ENCODE measurements around the gene FAM163B.
"Not testable (repeated sequence)": the region's sequence is repeated elsewhere in the genome, so short reads cannot be mapped to it uniquely, and the experiment has no call there.

Gene FAM163B

DNA sequence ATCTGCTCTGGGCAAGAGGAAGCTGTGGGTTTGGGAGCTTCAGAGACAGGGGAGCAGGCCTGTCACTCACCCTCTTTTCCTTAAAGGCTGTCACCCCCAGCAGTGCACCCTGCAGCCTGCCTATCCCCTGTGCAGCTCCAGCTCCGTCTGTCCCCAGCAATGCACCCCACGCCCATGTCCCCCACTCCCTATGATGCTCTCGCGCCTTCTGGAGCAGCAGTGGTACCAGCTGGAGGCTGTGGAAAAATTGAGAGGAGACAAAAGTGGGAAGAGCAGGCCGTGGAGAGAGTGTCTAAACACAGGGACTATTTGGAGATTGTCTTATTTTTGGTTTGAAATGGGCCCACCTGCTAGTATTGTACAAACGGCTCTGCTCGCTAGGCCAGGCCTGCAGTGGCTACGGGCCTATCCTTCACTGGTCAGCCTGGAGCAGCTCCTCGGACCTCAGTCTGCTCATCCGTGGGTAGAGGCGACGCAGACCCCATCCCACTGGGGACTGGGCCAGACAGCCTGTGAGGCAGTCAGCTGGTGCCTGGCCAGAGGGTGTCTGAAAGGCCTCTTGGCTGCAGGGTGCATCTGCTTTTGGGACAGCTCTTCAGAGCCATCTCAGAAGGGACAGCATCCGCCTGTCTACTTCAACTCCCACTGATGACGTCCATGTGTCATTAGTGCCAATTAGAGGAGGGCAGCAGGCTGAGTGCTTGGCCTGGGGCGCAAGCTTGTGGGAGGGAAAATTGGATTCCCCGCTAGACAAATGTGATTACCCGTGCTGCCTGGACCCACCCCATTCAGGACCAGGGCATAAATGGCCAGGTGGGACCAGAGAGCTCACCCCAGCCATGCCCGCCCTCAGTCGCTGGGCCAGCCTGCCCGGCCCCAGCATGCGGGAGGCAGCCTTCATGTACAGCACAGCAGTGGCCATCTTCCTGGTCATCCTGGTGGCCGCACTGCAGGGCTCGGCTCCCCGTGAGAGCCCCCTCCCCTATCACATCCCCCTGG is 26.6 kb upstream of the FAM163B start, which contains the start of gene DBH:
TSS of gene DBH (plus strand) at position 831 of the 999 bp plus-strand sequence. CDS start at position 840, 9 bp downstream.
- no peak for TF ChIP-seq JUND (IDR thresholded peaks at IDR 0.05; ENCODE audit: low read depth)
- no peak for DNase-seq (ENCODE audit: low read depth in 1 of 2, low spot score in 1 of 2)
- in situ Hi-C loops (cut with HindIII; ENCODE audit: low pct_unique_long_range_greater_than_20kb, low sequenced_read_pairs), result no loop called here

DNA sequence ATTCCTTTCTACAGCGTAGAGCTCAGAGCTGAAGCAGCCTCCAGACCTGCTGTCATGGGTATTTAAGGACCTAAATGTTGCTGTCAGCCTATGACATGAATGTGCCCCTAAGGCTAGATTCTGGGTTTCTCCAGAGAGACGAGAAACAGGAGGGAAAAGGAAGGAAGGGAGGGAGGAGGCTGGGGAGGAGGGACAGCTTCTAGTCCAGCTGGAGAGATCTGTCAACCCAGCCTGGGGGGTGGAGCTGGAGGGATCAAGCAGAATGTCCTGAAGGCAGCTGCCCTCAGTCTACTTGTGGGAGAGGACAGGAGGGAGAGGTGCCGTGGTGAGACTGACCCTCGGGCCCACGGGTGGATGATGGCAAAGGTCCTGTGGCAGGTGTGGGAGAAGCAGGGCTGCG is 25.9 kb upstream of the FAM163B start:
- in situ Hi-C loops (cut with HindIII; ENCODE audit: low pct_unique_long_range_greater_than_20kb, low sequenced_read_pairs), result no loop called here
- DNase-seq (ENCODE audit: low read depth in 1 of 2, low spot score in 1 of 2), result no peak
- no peak for TF ChIP-seq JUND (IDR thresholded peaks at IDR 0.05; ENCODE audit: low read depth)

DNA sequence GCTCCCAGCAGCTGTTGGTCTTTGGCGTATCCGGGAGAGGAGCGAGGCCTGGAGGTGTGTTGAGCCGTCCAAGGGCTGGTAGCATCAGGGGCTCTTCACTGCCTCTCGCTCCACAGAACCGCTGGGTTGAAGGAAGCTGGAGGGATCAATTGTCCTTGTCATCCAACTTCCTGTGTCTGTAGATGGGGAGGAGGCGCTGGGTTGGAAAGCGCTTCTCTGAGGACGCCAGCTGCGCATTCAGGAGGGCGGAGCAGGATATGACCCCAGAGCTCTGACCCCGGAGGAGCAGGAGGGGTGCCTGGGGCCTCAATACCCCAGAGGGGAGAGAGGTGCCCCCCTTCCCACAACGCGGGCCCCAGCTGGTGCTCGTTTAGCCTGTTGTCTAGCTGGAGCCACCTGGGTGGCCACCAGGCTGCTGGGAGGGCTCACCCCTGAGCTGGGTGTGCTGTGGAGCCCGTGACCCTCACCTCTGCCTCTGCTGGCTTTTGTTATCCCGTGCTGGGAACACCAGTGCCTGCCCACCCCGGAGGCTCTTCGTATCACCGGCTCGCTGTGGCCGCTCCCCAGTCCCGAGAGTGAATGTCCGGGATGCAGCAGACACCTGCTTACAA is 25.0 kb upstream of the FAM163B start:
- no peak for DNase-seq (ENCODE audit: low read depth in 1 of 2, low spot score in 1 of 2)
- TF ChIP-seq JUND (IDR thresholded peaks at IDR 0.05; ENCODE audit: low read depth), result no peak
- in situ Hi-C loops (cut with HindIII; ENCODE audit: low pct_unique_long_range_greater_than_20kb, low sequenced_read_pairs), result no loop called here

DNA sequence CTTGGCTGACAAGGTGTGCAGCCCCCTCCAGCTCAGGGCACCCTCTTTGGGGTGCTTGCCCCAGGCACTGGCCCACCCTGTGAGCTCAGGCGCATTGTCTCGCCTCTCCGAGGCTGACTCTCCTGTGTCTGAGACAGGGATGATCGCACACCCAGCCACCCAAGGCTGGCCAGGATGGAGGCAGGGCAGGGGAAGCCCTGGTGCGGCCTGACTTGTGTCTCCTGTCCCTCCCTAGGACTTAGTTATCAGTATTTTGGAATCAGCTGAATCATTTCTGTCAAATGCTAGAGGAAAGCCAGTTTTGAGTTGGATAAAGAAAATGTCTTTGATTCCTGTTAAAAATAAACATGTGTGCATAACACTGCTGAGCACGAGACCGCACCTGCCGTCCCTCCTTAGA is 24.5 kb upstream of the FAM163B start:
- TF ChIP-seq JUND (IDR thresholded peaks at IDR 0.05; ENCODE audit: low read depth), result no peak
- in situ Hi-C loops (cut with HindIII; ENCODE audit: low pct_unique_long_range_greater_than_20kb, low sequenced_read_pairs), result no loop called here
- no peak for DNase-seq (ENCODE audit: low read depth in 1 of 2, low spot score in 1 of 2)

DNA sequence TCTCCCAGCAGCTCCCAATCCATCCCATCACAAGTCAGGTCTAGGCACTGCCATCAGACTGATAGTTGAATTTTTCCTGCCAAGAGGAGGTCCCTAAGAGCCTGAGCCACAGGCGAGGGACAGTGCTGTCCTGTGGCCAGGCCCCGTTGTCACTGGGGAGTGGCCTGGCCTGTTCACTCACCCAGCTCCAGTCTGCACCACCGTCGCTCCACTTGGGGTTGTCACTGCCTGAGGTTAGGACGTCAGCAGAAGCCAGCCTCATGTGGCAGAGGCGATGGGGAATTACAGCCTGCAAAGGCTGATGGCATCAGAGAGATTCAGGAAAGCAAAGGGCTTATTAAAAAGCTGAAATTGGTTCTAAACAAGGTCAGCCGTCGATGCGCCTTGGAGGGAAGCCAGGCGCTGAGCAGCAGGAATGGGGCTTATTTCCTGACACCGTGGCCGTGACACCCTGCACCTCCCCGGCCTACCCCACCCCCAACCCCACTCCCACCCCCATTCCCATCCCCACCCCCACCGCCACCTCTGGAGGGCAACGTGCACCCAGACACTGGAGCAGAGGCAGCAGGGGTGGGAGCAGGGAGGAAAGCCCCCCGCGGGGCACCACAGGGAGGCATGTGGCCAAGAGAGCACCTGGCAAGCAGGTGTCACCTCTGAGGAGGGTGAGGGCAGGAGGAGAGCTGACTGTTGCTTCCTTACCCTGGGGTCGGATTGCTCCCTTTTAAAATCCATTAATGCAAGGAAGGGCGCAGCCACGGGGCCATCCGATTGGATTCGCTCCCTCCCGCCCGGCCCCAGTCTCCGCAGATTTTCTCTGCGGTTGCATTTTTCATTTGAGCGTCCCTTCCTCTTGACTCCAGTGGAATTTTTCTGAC is 23.9 kb upstream of the FAM163B start:
- in situ Hi-C loops (cut with HindIII; ENCODE audit: low pct_unique_long_range_greater_than_20kb, low sequenced_read_pairs), result no loop called here
- no peak for DNase-seq (ENCODE audit: low read depth in 1 of 2, low spot score in 1 of 2)
- no peak for TF ChIP-seq JUND (IDR thresholded peaks at IDR 0.05; ENCODE audit: low read depth)

DNA sequence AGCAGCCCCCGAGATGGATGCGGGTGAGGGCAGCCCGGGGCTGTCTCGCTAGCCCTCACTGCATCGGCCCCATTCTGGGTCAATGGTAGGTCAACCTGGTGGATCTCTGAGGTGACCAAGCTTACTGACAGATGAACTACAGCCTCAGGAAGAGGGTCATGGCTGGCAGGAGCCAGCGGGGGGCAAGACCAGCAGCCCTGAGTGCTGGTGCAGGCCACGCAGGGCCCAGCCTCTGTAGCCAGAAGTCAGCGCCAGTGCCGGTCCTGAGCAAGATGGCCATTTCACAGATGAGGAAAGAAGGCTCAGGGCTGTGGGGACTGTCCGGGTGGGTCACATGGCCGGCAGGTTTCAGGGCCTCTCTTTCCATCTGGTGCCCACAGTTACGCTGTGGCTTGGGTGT is 21.9 kb upstream of the FAM163B start:
- no peak for DNase-seq (ENCODE audit: low read depth in 1 of 2, low spot score in 1 of 2)
- in situ Hi-C loops (cut with HindIII; ENCODE audit: low pct_unique_long_range_greater_than_20kb, low sequenced_read_pairs), result no loop called here
- no peak for TF ChIP-seq JUND (IDR thresholded peaks at IDR 0.05; ENCODE audit: low read depth)

DNA sequence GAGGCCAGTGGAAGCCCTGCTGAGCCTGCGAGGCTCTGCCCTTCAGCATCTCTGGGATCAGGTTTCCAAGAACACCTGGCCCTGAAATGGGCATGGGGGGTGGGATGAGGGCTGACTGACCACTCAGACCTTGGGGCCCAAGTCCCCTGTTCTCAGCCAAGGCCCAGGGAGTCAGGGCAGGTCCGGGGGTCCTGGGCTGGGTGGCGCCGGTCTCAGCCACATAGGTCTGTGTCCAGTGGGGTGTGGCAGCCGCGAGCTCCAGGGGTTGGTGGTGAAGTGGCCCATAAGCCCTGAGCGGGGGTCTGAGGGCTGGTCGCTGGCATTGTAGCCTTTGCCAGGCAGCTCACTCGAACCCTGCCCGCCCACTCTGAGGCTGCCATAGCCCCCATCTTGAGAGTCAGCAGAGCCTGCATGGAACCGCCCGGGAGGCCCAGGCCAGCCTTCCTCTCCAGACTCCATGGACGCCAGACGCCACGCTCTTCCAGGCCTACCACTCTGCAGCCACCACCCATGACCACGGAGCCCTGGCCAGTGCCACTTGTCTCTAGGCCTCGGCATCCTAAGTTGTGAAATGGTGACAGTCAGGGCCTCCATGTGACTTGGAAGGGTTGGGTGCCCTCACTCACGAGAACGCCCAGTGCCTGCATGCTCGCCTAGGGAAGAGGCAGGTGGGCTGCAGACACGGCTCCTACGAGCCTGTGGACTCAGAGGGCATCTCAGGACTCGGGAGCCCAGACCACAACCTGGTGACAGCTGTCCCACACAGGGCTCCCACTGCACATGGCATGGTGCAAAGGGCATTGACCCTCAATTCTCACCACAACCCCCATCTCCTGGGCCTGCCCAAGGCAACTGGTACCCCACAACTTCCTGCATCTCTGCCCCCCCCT is 20.3 kb upstream of the FAM163B start:
- DNase-seq (ENCODE audit: low read depth in 1 of 2, low spot score in 1 of 2), result no peak
- in situ Hi-C loops (cut with HindIII; ENCODE audit: low pct_unique_long_range_greater_than_20kb, low sequenced_read_pairs), result no loop called here
- TF ChIP-seq JUND (IDR thresholded peaks at IDR 0.05; ENCODE audit: low read depth), result no peak

DNA sequence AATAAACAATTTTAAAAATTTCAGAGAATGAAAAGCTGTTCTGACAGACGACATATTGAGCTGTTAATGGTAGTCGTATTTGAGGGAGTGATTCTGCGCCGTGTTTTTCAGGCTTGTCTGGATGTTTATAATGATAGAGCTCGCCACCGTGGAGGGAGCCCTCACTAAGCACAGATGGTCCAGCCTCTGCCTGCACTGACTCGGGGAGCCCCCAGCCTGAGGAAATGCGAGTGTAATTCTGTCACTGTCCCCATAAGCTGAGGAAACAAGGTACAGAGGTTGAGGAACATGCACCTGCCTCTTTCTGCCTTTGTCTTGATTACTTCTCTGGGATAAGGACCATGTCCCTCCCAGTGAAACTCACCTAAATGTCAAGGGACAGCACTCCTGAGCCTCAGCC is 19.6 kb upstream of the FAM163B start:
- TF ChIP-seq JUND (IDR thresholded peaks at IDR 0.05; ENCODE audit: low read depth), result no peak
- no peak for DNase-seq (ENCODE audit: low read depth in 1 of 2, low spot score in 1 of 2)
- in situ Hi-C loops (cut with HindIII; ENCODE audit: low pct_unique_long_range_greater_than_20kb, low sequenced_read_pairs), result no loop called here

DNA sequence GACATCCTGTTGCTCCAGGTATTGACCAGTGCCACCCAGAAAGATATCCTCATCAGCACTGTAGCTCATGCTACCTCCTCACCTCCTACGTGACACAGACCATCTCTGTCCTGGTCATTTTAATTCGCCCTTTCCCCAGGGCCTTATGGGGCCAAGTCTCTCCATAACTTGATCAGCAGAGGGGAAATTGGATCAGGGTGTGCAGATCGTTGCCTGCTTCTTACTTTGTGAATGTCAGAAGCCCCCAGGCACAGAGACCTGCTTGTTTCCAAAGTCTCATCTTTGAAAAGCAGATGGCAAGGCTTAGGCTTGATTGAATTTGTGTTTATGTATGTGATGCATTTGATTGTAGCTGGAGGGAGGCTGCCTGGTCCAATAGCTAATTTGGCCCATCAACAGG is 18.2 kb upstream of the FAM163B start:
- in situ Hi-C loops (cut with HindIII; ENCODE audit: low pct_unique_long_range_greater_than_20kb, low sequenced_read_pairs), result no loop called here
- no peak for TF ChIP-seq JUND (IDR thresholded peaks at IDR 0.05; ENCODE audit: low read depth)
- DNase-seq (ENCODE audit: low read depth in 1 of 2, low spot score in 1 of 2), result no peak

DNA sequence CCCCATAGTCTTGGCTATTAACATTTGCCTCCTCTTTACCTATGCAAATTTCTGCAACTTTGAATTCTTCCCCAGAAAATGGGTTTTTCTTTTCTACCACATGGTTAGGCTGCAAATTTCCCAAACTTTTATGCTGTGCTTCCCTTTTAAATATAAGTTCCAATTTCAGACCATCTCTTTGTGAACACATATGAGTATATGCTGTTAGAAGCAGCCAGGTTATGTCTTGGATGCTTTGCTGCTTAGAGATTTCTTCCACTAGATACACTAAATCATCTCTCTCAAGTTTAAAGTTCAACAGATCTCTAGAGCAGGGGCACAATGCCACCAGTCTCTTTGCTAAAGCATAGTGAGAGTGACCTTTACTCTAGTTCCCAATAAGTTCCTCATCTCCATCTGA is 16.8 kb upstream of the FAM163B start:
- DNase-seq (ENCODE audit: low read depth in 1 of 2, low spot score in 1 of 2); in situ Hi-C loops (cut with HindIII; ENCODE audit: low pct_unique_long_range_greater_than_20kb, low sequenced_read_pairs): not testable (repeated sequence)

DNA sequence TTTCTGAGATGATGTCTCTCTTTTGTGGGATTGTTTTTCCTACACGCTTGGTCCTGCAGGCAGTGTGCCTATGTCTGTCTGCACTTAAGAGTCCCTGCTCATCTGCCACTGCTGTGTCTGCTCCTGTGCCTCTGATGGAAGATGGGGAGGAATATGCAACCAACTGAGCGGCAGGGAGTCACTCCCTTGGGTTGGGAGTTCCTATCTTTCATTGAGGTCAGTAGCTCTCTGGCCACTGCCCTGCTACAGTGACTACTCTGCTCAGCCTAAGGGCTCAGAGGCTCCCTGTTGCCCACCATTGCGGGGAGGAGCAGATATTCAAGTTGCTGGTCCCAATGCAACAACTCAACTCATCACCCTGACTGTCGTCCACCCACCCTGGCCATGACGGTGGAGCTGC is 13.4 kb upstream of the FAM163B start:
- no peak for DNase-seq (ENCODE audit: low read depth in 1 of 2, low spot score in 1 of 2)
- in situ Hi-C loops (cut with HindIII; ENCODE audit: low pct_unique_long_range_greater_than_20kb, low sequenced_read_pairs), result no loop called here
- TF ChIP-seq JUND (IDR thresholded peaks at IDR 0.05; ENCODE audit: low read depth), result no peak

Data from T47D (cell line).